Breast epithelium (tissue), 4 donors: ENCODE measurements around the gene MYL12A. TPM values are rescaled to one million over a fixed set of nuclear protein-coding genes. Genes with fewer than 3 reads are reported as not detected.
"Not testable (repeated sequence)": the region's sequence is repeated elsewhere in the genome, so short reads cannot be mapped to it uniquely, and the experiment has no call there.

Source experiments
- DNase-seq, 2 donors: peaks; one replicate each; pipeline ENCODE4 v3.0.0-alpha.2; 2019; ENCODE audit warnings: low spot score in 2 of 2
- H3K27ac ChIP-seq, 2 donors: fragments of 200-600 bp; sonication (generic) in 1 of 2; one replicate each; pipeline ENCODE4 v1.5.1; 2016 to 2019; ENCODE audit warnings: mild to moderate bottlenecking in 1 of 2
- H3K27me3 ChIP-seq, 2 donors: fragments of 200-600 bp; sonication (generic) in 1 of 2; one replicate each; pipeline versions ENCODE4 v1.5.1 to v1.6.0; 2017 to 2019; ENCODE audit warnings: control low read depth in 1 of 2, mild to moderate bottlenecking in 1 of 2
- H3K36me3 ChIP-seq: fragments of 200-600 bp; one replicate; pipeline ENCODE4 v1.5.1; 2019
- H3K4me1 ChIP-seq, 2 donors: fragments of 200-600 bp; sonication (generic); one replicate each; pipeline ENCODE4 v1.5.1; 2016 to 2019; ENCODE audit warnings: control low read depth in 1 of 2
- H3K4me3 ChIP-seq, 3 donors: fragments of 200-600 bp; sonication (generic); 1 replicate in 2 of 3; 2 replicates in 1 of 3; pipeline ENCODE4 v1.5.1; 2016 to 2019; ENCODE audit warnings: mild to moderate bottlenecking in 3 of 3, moderate library complexity in 2 of 3
- H3K9me3 ChIP-seq, 2 donors: fragments of 200-600 bp; sonication (generic) in 1 of 2; one replicate each; pipeline ENCODE4 v1.5.1; 2016 to 2019; ENCODE audit warnings: control low read depth in 1 of 2
- CTCF ChIP-seq, 3 donors: fragments of 450-650 bp; IDR thresholded peaks; one replicate each; pipeline ENCODE4 v1.5.1; 2016 to 2017; ENCODE audit warnings: antibody characterized with exemption in 3 of 3, mild to moderate bottlenecking in 3 of 3, moderate library complexity in 3 of 3
- POLR2A ChIP-seq: fragments of 450-650 bp; IDR thresholded peaks from one replicate; pipeline ENCODE4 v1.6.1; 2016; ENCODE audit warnings: antibody characterized with exemption, mild to moderate bottlenecking, moderate library complexity
- POLR2AphosphoS5 ChIP-seq, 3 donors: sonication (generic); formaldehyde crosslinking; IDR thresholded peaks; one replicate each; pipeline ENCODE4 v1.6.1; 2017; ENCODE audit warnings: antibody characterized with exemption in 3 of 3
- intact Hi-C: fragments of 100-400 bp; cut with DNase I; formaldehyde crosslinking; loops from one replicate; pipeline ENCODE4 v1.15.1; 2023; ENCODE audit warnings: low total_unique reads
- total RNA-seq, 3 donors: library from RNA; depleted of rRNA; stranded (reverse); fragments of >200 nt; gene quantifications; one replicate each; pipeline ENCODE4 v1.1.0, GENCODE V29; 2016

Gene MYL12A
- total RNA-seq, 3 donors from 2014 or later: 403 to 495 (median 444) TPM

GRCh38 chr18:3219631-3220335 lies 27.8 kb upstream of the MYL12A start, which contains the start of gene MYOM1:
Gene MYOM1, minus strand, starts transcription at chr18:3219968. Its CDS starts 4,745 bp downstream, at chr18:3215223.
- H3K9me3 ChIP-seq: no peaks in the 10 kb centered on the region
- H3K4me3 ChIP-seq: peak within 1 kb of the TSS in 1 of 3 donors; percentile 8
- no peak for DNase-seq
- no peaks in the 10 kb centered on the region for H3K4me1 ChIP-seq
- TF ChIP-seq POLR2A: no peak
- no peaks in the 10 kb centered on the region for H3K27me3 ChIP-seq
- peak within 1 kb of the TSS in 1 of 2 donors; percentile 15 for H3K27ac ChIP-seq
- intact Hi-C loops: no loop called here
- no peaks in the 10 kb centered on the region for H3K36me3 ChIP-seq

GRCh38 chr18:3220868-3221267 lies 26.7 kb upstream of the MYL12A start:
- H3K27ac ChIP-seq, intact Hi-C loops, H3K9me3 ChIP-seq, H3K36me3 ChIP-seq, H3K27me3 ChIP-seq, H3K4me1 ChIP-seq, H3K4me3 ChIP-seq, DNase-seq: not testable (repeated sequence)

- Histone ChIP-seq H3K4me3 (no peak overlapping the region), H3K36me3 (no peaks in the 10 kb centered on the region), H3K27me3 (no peaks in the 10 kb centered on the region), H3K9me3 (no peaks in the 10 kb centered on the region), H3K27ac (no peak overlapping the region), H3K4me1 (no peaks in the 10 kb centered on the region)
- intact Hi-C loops: no loop called here
- no peak for TF ChIP-seq POLR2A
- DNase-seq: no peak
Observed at GRCh38 chr18:3221496-3221895, 26.1 kb upstream of the MYL12A start.

GRCh38 chr18:3223356-3223755 lies 24.2 kb upstream of the MYL12A start:
- no peaks in the 10 kb centered on the region for H3K27me3 ChIP-seq
- no peak overlapping the region for H3K4me3 ChIP-seq
- no peak overlapping the region for H3K27ac ChIP-seq
- TF ChIP-seq POLR2A: no peak
- TF ChIP-seq CTCF (IDR thresholded peaks at IDR 0.05): no peak
- no peak for TF ChIP-seq POLR2AphosphoS5 (IDR thresholded peaks at IDR 0.05)
- DNase-seq: no peak
- no peaks in the 10 kb centered on the region for H3K36me3 ChIP-seq
- intact Hi-C loops: no loop called here
- no peaks in the 10 kb centered on the region for H3K9me3 ChIP-seq
- H3K4me1 ChIP-seq: no peaks in the 10 kb centered on the region

- Histone ChIP-seq H3K27ac (no peak overlapping the region), H3K36me3 (no peaks in the 10 kb centered on the region), H3K4me1 (no peaks in the 10 kb centered on the region), H3K4me3 (no peak overlapping the region), H3K27me3 (no peaks in the 10 kb centered on the region), H3K9me3 (no peaks in the 10 kb centered on the region)
- no peak for TF ChIP-seq POLR2A
- no peak for TF ChIP-seq CTCF (IDR thresholded peaks at IDR 0.05)
- no peak for TF ChIP-seq POLR2AphosphoS5 (IDR thresholded peaks at IDR 0.05)
- DNase-seq: no peak
- intact Hi-C loops: no loop called here
Observed at GRCh38 chr18:3224223-3224622, 23.4 kb upstream of the MYL12A start.

DNA sequence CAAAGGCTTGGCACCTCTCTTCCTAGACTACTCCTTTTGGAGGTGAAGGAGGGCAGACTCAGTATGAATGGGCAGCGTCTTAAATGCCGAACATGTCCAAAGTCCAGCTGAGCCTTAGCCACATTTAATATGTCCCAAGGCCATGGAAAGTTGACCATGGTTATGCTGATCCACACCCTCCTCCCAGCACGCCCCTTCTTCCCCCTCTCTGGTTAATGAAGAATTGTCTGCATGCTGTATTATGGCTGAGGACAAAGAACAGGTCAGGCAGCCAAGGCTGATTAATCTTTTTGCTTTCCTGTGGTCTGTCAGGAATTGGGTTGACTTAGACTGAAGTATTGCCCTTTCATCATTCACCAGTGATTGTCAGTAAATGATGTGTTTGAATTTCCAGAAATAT lies 22.0 kb upstream of the MYL12A start:
- Histone ChIP-seq H3K9me3 (no peaks in the 10 kb centered on the region), H3K27me3 (no peaks in the 10 kb centered on the region), H3K36me3 (no peaks in the 10 kb centered on the region), H3K4me3 (no peak overlapping the region), H3K4me1 (no peaks in the 10 kb centered on the region), H3K27ac (no peak overlapping the region)
- no peak for DNase-seq
- intact Hi-C loops: no loop called here
- TF ChIP-seq CTCF (IDR thresholded peaks at IDR 0.05): no peak
- no peak for TF ChIP-seq POLR2AphosphoS5 (IDR thresholded peaks at IDR 0.05)
- no peak for TF ChIP-seq POLR2A
